Stomach (tissue), 9 donors: ENCODE measurements around the gene MYRFL. TPM values are rescaled to one million over a fixed set of nuclear protein-coding genes. Genes with fewer than 3 reads are reported as not detected.

Experiments used
- DNase-seq, 2 donors: peaks; one replicate each; pipeline versions ENCODE4 v3.0.0 to v3.0.0-alpha.2; 2013 to 2019
- H3K27ac ChIP-seq, 5 donors: fragments of 200-600 bp in 4 of 5; sonication (generic) in 4 of 5; one replicate each; pipeline ENCODE4 v1.5.1; 2013 to 2019; ENCODE audit warnings: mild to moderate bottlenecking in 1 of 5, moderate library complexity in 1 of 5
- H3K27me3 ChIP-seq, 3 donors: fragments of 200-600 bp; sonication (generic); one replicate each; pipeline ENCODE4 v1.5.1; 2017 to 2019; ENCODE audit warnings: mixed run types in 1 of 3
- H3K36me3 ChIP-seq, 4 donors: fragments of 200-600 bp; sonication (generic); 1 replicate in 3 of 4; 2 replicates in 1 of 4; pipeline ENCODE4 v1.5.1; 2016 to 2019
- H3K4me1 ChIP-seq, 4 donors: fragments of 200-600 bp; sonication (generic); one replicate each; pipeline ENCODE4 v1.5.1; 2016 to 2019
- H3K4me3 ChIP-seq, 4 donors: fragments of 200-600 bp; sonication (generic) in 3 of 4; one replicate each; pipeline ENCODE4 v1.5.1; 2016 to 2019; ENCODE audit warnings: mild to moderate bottlenecking in 1 of 4
- H3K9me3 ChIP-seq, 4 donors: fragments of 200-600 bp; sonication (generic); one replicate each; pipeline ENCODE4 v1.5.1; 2016 to 2019
- CTCF ChIP-seq, 7 experiments: fragments of 450-650 bp in 4 of 7; fragments of 200-600 bp in 3 of 7; sonication (generic) in 3 of 7; IDR thresholded peaks; one replicate each; pipeline ENCODE4 v1.5.1; 2016 to 2019; ENCODE audit warnings: antibody characterized with exemption in 7 of 7, control low read depth in 2 of 7, mild to moderate bottlenecking in 1 of 7
- EP300 ChIP-seq: sonication (generic); formaldehyde crosslinking; IDR thresholded peaks from one replicate; pipeline ENCODE4 v1.6.1; 2017; ENCODE audit warnings: antibody characterized with exemption
- POLR2A ChIP-seq, 4 donors: fragments of 450-650 bp; IDR thresholded peaks; one replicate each; pipeline ENCODE4 v1.6.1; 2016; ENCODE audit warnings: antibody characterized with exemption in 4 of 4, control low read depth in 2 of 4, mild to moderate bottlenecking in 1 of 4, moderate library complexity in 1 of 4
- POLR2AphosphoS5 ChIP-seq, 3 donors: sonication (generic); formaldehyde crosslinking; IDR thresholded peaks; one replicate each; pipeline ENCODE4 v1.6.1; 2016; ENCODE audit warnings: antibody characterized with exemption in 3 of 3
- WGBS, 5 donors: extraction: QIAGEN DNeasy Blood & Tissue Kit in 3 of 5; methylation state at CpG; one replicate each; pipeline versions ENCODE4 v1.1.5 to v1.1.7; 2013 to 2018; 5-methylcytosine and 5-hydroxymethylcytosine counted together
- intact Hi-C: fragments of 100-400 bp; cut with DNase I; formaldehyde crosslinking; loops from one replicate; pipeline ENCODE4 v1.15.1; 2023; ENCODE audit warnings: low total_unique reads
- polyA plus RNA-seq, 3 donors: library from polyadenylated mRNA; stranded (reverse); fragments of 200-250 nt; gene quantifications; one replicate each; pipeline ENCODE4 v1.2.3, GENCODE V29; 2013
- total RNA-seq, 5 donors: library from RNA; depleted of rRNA; stranded (reverse); fragments of >200 nt; gene quantifications; one replicate each; pipeline versions ENCODE4 v1.1.0 to v1.2.3, GENCODE V29; 2014 to 2016
- donor health status: healthy with polysubstance abuse.
- donor health status: Bipolar disorder and iron deficiency.
- donor health status: healthy.

Gene MYRFL
- total and polyA plus RNA-seq, 8 donors = 0.13 to 0.19 (median 0.18) TPM; not detected in 5

- Histone ChIP-seq H3K4me1 (no peaks in the 10 kb centered on the region), H3K36me3 (no peaks in the 10 kb centered on the region), H3K27me3 (no peaks in the 10 kb centered on the region), H3K9me3 (no peaks in the 10 kb centered on the region), H3K4me3 (no peak overlapping the region), H3K27ac (no peak overlapping the region)
- intact Hi-C loops = no loop called here
- DNase-seq = no peak
- WGBS, 5 donors = 82 to 89% (median 87%) methylated on average over 2 of the region's 2 CpGs
- no peak for TF ChIP-seq CTCF (IDR thresholded peaks at IDR 0.05)
- TF ChIP-seq POLR2A (IDR thresholded peaks at IDR 0.05) = no peak
- TF ChIP-seq EP300 = no peak
- TF ChIP-seq POLR2AphosphoS5 (IDR thresholded peaks at IDR 0.05) = no peak
Measured at GRCh38 chr12:69952890-69953289, 127.9 kb downstream of the MYRFL start.

DNA sequence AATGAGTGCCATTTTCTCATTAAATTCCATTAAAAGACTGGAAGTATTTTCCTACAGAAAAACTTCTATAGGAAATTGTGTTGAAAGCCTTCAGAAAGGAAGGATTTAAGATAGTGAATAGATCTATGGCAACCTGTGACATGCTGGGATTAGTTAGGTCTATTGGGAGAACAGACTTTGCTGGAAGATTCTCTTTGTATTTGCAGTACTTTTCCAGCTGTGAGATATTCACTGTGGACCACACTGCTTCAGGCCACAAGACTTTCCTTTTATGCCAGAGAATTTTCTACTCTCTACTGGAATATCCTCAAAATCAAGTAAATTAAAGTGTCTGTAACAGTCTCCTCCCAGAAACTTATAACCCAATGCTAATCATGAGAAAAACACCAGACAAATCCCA is 136.2 kb downstream of the MYRFL start:
- H3K4me3 ChIP-seq = no peak overlapping the region

GRCh38 chr12:69966409-69966808 is 141.4 kb downstream of the MYRFL start:
- DNase-seq = no peak
- intact Hi-C loops = no loop called here
- Histone ChIP-seq H3K4me1 (peaks cover 0 to 13% (median 5%) of the 10 kb centered on the region in 4 donors), H3K27me3 (no peaks in the 10 kb centered on the region), H3K36me3 (no peaks in the 10 kb centered on the region), H3K4me3 (no peak overlapping the region), H3K9me3 (no peaks in the 10 kb centered on the region), H3K27ac (no peak overlapping the region)
- no peak for TF ChIP-seq POLR2A (IDR thresholded peaks at IDR 0.05)
- TF ChIP-seq CTCF (IDR thresholded peaks at IDR 0.05) = no peak
- no peak for TF ChIP-seq EP300
- TF ChIP-seq POLR2AphosphoS5 (IDR thresholded peaks at IDR 0.05) = no peak
- 43 to 77% (median 67%) methylated on average over 1 of the region's 1 CpG for WGBS, 5 donors

More for the DNA sequence above, 136.2 kb downstream of the MYRFL start:
- intact Hi-C loops = no loop called here
- peaks cover 0 to 3% (median 0%) of the 10 kb centered on the region in 4 donors for H3K4me1 ChIP-seq
- TF ChIP-seq EP300 = no peak
- no peak for TF ChIP-seq POLR2A (IDR thresholded peaks at IDR 0.05)
- H3K9me3 ChIP-seq = no peaks in the 10 kb centered on the region
- H3K27me3 ChIP-seq = no peaks in the 10 kb centered on the region
- H3K27ac ChIP-seq = no peak overlapping the region
- no peak for DNase-seq
- H3K36me3 ChIP-seq = no peaks in the 10 kb centered on the region

DNA sequence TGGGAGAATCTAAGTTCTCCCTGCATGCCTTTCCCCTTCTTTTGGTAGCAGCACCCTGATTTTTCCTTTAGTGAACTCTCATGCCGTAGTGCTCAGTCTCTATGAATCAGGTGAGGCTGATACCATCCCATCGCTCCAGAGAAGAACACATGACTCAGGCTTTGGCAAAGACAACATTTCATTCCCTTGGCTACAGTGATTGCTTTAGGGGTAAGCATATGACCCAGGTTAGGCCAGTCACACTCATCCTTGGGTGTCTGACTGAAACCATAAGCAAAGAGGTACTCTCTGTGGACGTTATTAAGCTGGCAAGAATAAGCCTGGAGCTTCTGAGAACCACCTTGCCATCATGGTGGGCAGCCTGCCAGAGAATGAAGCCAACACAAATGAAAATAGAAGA is 141.8 kb downstream of the MYRFL start:
- TF ChIP-seq POLR2AphosphoS5 (IDR thresholded peaks at IDR 0.05) (no peak), POLR2A (IDR thresholded peaks at IDR 0.05) (no peak), EP300 (no peak), CTCF (IDR thresholded peaks at IDR 0.05) (no peak)
- 20 to 49% (median 40%) methylated on average over 3 of the region's 3 CpGs for WGBS, 5 donors
- Histone ChIP-seq H3K4me3 (no peak overlapping the region), H3K4me1 (peaks cover 0 to 13% (median 5%) of the 10 kb centered on the region in 4 donors), H3K27ac (no peak overlapping the region), H3K27me3 (no peaks in the 10 kb centered on the region), H3K36me3 (no peaks in the 10 kb centered on the region), H3K9me3 (no peaks in the 10 kb centered on the region)
- peak in 1 of 2 donors; percentile 41 for DNase-seq
- intact Hi-C loops = no loop called here

GRCh38 chr12:69969011-69969410 is 144.0 kb downstream of the MYRFL start:
- H3K27ac ChIP-seq = no peak overlapping the region
- H3K36me3 ChIP-seq = no peaks in the 10 kb centered on the region
- no peak for TF ChIP-seq POLR2A (IDR thresholded peaks at IDR 0.05)
- no peak for TF ChIP-seq CTCF (IDR thresholded peaks at IDR 0.05)
- no peak for TF ChIP-seq POLR2AphosphoS5 (IDR thresholded peaks at IDR 0.05)
- no peak for TF ChIP-seq EP300
- H3K4me3 ChIP-seq = no peak overlapping the region
- intact Hi-C loops = no loop called here
- H3K4me1 ChIP-seq = peaks cover 0 to 13% (median 5%) of the 10 kb centered on the region in 4 donors
- H3K9me3 ChIP-seq = no peaks in the 10 kb centered on the region
- no peaks in the 10 kb centered on the region for H3K27me3 ChIP-seq
- WGBS, 5 donors = 87 to 98% (median 92%) methylated on average over 3 of the region's 3 CpGs
- no peak for DNase-seq
